C4-2B (cell line): ENCODE data around the gene IFT52.
A peak's percentile ranks its signal among the peaks of the same experiment; 100 is the strongest.
"Not testable (repeated sequence)": the region's sequence is repeated elsewhere in the genome, so short reads cannot be mapped to it uniquely, and the experiment has no call there.

Source experiments
- H3K27ac ChIP-seq: fragments of 450-650 bp; 2 replicates; pipeline ENCODE4 v1.5.1; 2017
- ZFX ChIP-seq: fragments of 450-650 bp; IDR thresholded peaks from 2 replicates; pipeline ENCODE4 v1.6.1; 2017
- TF ChIP-seq, protein P1 (sequence below): fragments of 450-650 bp; conservative IDR thresholded peaks from 2 replicates; pipeline ENCODE4 v1.5.1; 2017; ENCODE audit warnings: mild to moderate bottlenecking

The IFT52 gene

DNA sequence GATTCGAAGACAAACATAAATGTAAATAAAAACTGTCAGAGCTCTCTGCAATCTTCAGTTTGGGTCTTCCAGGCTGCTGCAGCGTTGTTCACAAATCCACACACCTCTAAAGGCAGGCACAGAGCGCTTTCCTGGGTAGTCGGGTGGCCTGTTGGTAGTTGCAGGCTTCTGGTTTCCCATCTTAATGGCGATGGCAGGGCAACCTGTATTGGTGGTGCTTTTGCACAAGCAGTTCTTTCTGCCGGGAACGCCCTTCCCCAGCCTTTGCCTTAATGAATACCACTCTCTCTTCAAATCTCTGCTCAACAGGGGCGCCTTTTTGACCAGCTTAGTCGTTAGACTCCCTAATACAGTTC, 723 bp upstream of the IFT52 start:
- peak overlapping the region; percentile 73 for H3K27ac ChIP-seq
- no peak for TF ChIP-seq ZFX
- TF ChIP-seq, protein P1, sequence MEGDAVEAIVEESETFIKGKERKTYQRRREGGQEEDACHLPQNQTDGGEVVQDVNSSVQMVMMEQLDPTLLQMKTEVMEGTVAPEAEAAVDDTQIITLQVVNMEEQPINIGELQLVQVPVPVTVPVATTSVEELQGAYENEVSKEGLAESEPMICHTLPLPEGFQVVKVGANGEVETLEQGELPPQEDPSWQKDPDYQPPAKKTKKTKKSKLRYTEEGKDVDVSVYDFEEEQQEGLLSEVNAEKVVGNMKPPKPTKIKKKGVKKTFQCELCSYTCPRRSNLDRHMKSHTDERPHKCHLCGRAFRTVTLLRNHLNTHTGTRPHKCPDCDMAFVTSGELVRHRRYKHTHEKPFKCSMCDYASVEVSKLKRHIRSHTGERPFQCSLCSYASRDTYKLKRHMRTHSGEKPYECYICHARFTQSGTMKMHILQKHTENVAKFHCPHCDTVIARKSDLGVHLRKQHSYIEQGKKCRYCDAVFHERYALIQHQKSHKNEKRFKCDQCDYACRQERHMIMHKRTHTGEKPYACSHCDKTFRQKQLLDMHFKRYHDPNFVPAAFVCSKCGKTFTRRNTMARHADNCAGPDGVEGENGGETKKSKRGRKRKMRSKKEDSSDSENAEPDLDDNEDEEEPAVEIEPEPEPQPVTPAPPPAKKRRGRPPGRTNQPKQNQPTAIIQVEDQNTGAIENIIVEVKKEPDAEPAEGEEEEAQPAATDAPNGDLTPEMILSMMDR = no peak

- not testable (repeated sequence) for H3K27ac ChIP-seq
These were observed 11.2 kb downstream of the IFT52 start for GRCh38 chr20:43601960-43602359.

- no peak overlapping the region for H3K27ac ChIP-seq
- TF ChIP-seq ZFX = no peak
- TF ChIP-seq, protein P1 = no peak
These were observed 12.4 kb downstream of the IFT52 start for GRCh38 chr20:43603124-43603523.

GRCh38 chr20:43605715-43606114, 15.0 kb downstream of the IFT52 start:
- no peak overlapping the region for H3K27ac ChIP-seq
- TF ChIP-seq, protein P1 = no peak
- no peak for TF ChIP-seq ZFX

GRCh38 chr20:43607278-43607677, 16.5 kb downstream of the IFT52 start:
- not testable (repeated sequence) for H3K27ac ChIP-seq

DNA sequence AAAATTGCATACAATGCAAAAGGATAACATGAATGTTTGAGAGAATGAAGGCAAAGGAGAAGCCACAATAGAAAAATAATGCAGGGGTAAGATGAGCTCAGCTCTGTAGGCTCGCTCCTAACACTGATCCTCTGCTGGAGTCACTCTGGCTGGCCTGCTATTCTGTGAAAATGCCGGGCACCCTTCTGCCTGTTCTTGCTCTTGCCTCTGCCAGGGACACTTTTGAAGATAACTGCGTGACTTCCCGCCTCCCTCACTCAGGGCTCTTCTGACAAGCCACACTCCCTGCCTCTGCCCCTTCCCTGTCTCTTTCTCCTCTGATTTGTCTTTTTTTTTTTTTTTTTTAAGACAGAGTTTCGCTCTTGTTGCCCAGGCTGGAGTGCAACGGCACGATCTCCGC, 40.9 kb downstream of the IFT52 start:
- H3K27ac ChIP-seq = no peak overlapping the region
- TF ChIP-seq ZFX = no peak
- TF ChIP-seq, protein P1 = no peak

GRCh38 chr20:43636429-43636828, 45.7 kb downstream of the IFT52 start:
- H3K27ac ChIP-seq = no peak overlapping the region
- TF ChIP-seq ZFX = no peak
- TF ChIP-seq, protein P1 = no peak

DNA sequence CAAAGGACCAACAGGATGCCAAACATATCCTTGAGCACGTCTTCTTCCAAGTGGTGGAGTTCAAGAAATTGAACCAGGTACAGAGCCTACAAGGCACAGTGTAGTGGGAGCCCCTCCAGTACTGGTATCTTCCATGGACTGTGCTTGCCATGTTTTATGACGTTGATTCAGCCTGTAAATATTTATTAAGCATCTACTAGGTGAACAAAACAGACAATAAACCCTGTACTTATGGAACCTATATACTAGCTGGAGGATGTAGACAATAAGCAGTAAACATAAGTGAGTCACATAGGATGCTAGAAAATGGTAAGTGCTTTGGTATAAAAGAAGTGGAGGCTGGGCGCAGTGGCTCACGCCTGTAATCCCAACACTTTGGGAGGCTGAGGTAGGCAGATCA, 51.8 kb downstream of the IFT52 start:
- TF ChIP-seq ZFX = no peak
- TF ChIP-seq, protein P1 = no peak
- no peak overlapping the region for H3K27ac ChIP-seq

DNA sequence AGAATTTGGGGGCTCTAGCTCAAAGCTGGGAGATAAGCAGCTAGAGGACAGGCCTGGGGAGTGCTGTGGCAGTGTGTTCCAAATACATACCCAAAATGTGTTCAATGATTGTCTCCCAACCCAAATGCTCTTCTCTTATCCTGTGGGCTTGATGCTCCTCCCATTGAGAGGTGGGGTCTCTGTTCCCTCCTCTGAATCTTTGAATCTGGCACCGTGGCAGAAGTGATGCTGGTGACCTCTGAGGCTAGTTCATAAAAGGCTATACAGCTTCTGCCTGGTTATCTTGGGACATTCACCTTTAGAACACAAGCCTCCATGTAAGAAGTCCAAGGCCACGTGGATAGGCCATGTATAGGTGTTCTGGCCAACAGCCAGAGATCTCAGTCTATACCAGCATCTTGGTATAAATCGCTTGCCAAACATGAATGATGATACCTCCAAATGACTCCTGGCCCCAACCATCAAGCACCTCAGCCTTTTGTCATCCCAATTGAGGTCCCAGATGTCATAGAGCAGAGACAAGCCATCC, 60.3 kb downstream of the IFT52 start:
- TF ChIP-seq, protein P1 = no peak
- TF ChIP-seq ZFX = no peak
- no peak overlapping the region for H3K27ac ChIP-seq

DNA sequence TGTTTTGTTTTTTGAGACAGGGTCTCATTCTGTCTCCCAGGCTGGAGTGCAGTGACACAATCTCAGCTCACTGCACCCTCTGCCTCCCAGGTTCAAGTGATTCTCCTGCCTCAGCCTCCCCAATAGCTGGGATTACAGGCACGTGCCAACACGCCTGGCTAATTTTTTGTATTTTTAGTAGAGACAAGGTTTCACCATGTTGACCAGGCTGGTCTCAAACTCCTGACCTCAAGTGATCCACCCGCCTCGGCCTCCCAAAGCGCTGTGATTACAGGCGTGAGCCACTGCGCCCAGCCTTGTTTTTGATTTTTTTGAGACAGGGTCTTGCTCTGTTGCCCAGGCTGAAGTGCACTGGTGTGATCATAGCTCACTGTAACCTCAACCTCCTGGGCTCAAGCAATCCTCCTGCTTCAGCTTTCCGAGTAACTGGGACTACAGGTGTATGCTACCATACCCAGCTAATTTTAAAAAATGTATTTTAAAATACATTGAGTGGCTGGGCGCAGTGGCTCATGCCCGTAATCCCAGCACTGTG, 61.0 kb downstream of the IFT52 start:
- not testable (repeated sequence) for H3K27ac ChIP-seq
